ENCODE measurements around the gene TBC1D22A. TPM values are rescaled to one million over a fixed set of nuclear protein-coding genes. Genes with fewer than 3 reads are reported as not detected.

TBC1D22A gene
- total RNA-seq, 3 donors from 2014 or later, result 19.0 to 23.6 (median 23.6) TPM

DNA sequence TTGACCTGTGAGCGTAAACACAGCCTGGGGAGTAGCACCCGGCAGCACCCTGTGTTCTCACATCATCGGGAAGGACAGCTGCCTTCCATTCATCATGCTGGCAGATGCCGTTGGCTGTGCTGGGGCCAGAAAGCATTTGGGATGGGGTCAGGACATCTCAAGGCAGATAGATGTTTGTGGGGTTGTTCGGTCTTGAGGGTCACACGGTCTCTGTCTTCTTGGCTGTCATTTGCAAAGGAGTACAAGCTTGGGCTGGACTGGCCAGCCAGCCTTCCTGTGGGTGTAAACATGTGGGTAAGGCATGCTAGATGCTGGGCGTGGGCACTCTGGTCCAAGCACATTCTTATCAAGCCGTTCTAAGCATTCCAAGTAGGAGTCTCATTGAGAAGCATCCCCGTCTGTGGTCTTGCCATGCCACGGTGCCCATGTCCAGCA is 81.4 kb downstream of the TBC1D22A start:
- DNase-seq (ENCODE audit: low spot score in 2 of 2), result no peak
- intact Hi-C loops (cut with DNase I; ENCODE audit: low total_unique reads), result no loop called here

GRCh38 chr22:46844606-46845210 is 82.3 kb downstream of the TBC1D22A start:
- TF ChIP-seq POLR2A (IDR thresholded peaks at IDR 0.05) (no peak), POLR2AphosphoS5 (IDR thresholded peaks at IDR 0.05) (no peak), CTCF (IDR thresholded peaks at IDR 0.05) (no peak)
- H3K9me3 ChIP-seq, result no peaks in the 10 kb centered on the region
- H3K27ac ChIP-seq, result peak overlapping the region in 1 of 2 donors; percentile 38
- H3K4me3 ChIP-seq, result peak overlapping the region; percentile 31 to 38 (median 33)
- DNase-seq (ENCODE audit: low spot score in 2 of 2), result no peak
- no peaks in the 10 kb centered on the region for H3K4me1 ChIP-seq
- intact Hi-C loops (cut with DNase I; ENCODE audit: low total_unique reads), result no loop called here
- no peaks in the 10 kb centered on the region for H3K36me3 ChIP-seq
- H3K27me3 ChIP-seq, result no peaks in the 10 kb centered on the region

More for the DNA sequence above, 81.4 kb downstream of the TBC1D22A start:
- Histone ChIP-seq H3K4me3 (no peak overlapping the region), H3K36me3 (no peaks in the 10 kb centered on the region), H3K4me1 (no peaks in the 10 kb centered on the region), H3K9me3 (no peaks in the 10 kb centered on the region), H3K27ac (no peak overlapping the region), H3K27me3 (no peaks in the 10 kb centered on the region)
- TF ChIP-seq POLR2AphosphoS5 (IDR thresholded peaks at IDR 0.05) (no peak), CTCF (IDR thresholded peaks at IDR 0.05) (no peak), POLR2A (IDR thresholded peaks at IDR 0.05) (no peak)

- DNase-seq (ENCODE audit: low spot score in 2 of 2), result no peak
- no peaks in the 10 kb centered on the region for H3K9me3 ChIP-seq
- no peaks in the 10 kb centered on the region for H3K27me3 ChIP-seq
- intact Hi-C loops (cut with DNase I; ENCODE audit: low total_unique reads), result no loop called here
- no peaks in the 10 kb centered on the region for H3K4me1 ChIP-seq
- H3K4me3 ChIP-seq, result peak overlapping the region; percentile 31 to 38 (median 33)
- TF ChIP-seq CTCF (IDR thresholded peaks at IDR 0.05) (peak in 2 of 3 donors; percentile 42 to 48), POLR2A (IDR thresholded peaks at IDR 0.05) (no peak)
- peak overlapping the region in 1 of 2 donors; percentile 38 for H3K27ac ChIP-seq
- H3K36me3 ChIP-seq, result no peaks in the 10 kb centered on the region
Measured at GRCh38 chr22:46845296-46846149, 83.1 kb downstream of the TBC1D22A start.

DNA sequence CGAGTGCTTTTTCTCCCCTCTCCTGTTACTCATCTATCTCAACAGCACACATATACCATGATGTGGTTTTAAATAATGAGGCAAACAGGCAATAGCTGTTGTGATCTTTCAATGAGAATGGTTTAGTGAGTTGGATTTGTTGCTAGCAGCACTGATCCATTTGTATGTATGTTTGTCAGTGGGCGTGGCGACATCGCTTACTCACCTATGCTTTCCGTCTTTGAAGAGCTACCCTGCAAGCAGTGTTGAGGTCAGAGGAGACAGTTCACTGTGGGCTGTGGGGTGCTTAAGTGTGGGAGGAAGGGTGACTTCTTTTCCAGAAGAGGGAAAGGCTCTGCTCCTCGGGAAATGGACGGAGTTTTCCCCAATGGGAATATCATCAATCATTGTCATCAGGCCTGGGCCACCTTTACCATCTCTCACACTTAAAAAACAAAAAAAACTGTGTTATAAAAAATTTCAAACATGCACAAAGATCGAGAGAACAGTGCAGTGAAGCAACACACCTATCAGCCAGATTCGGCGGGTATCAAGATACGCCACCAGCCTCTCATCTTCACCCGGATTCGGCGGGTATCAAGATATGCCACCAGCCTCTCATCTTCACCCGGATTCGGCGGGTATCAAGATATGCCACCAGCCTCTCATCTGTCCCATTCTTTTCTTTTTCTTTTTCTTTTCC is 83.8 kb downstream of the TBC1D22A start:
- Histone ChIP-seq H3K4me3 (peak overlapping the region in 1 of 3 donors; percentile 38), H3K9me3 (no peaks in the 10 kb centered on the region), H3K27me3 (no peaks in the 10 kb centered on the region), H3K4me1 (no peaks in the 10 kb centered on the region), H3K27ac (no peak overlapping the region), H3K36me3 (no peaks in the 10 kb centered on the region)
- no peak for DNase-seq (ENCODE audit: low spot score in 2 of 2)
- intact Hi-C loops (cut with DNase I; ENCODE audit: low total_unique reads), result no loop called here
- TF ChIP-seq CTCF (IDR thresholded peaks at IDR 0.05) (no peak), POLR2A (IDR thresholded peaks at IDR 0.05) (no peak), POLR2AphosphoS5 (IDR thresholded peaks at IDR 0.05) (no peak)
